ENCODE results near the gene BEST1.

DNA sequence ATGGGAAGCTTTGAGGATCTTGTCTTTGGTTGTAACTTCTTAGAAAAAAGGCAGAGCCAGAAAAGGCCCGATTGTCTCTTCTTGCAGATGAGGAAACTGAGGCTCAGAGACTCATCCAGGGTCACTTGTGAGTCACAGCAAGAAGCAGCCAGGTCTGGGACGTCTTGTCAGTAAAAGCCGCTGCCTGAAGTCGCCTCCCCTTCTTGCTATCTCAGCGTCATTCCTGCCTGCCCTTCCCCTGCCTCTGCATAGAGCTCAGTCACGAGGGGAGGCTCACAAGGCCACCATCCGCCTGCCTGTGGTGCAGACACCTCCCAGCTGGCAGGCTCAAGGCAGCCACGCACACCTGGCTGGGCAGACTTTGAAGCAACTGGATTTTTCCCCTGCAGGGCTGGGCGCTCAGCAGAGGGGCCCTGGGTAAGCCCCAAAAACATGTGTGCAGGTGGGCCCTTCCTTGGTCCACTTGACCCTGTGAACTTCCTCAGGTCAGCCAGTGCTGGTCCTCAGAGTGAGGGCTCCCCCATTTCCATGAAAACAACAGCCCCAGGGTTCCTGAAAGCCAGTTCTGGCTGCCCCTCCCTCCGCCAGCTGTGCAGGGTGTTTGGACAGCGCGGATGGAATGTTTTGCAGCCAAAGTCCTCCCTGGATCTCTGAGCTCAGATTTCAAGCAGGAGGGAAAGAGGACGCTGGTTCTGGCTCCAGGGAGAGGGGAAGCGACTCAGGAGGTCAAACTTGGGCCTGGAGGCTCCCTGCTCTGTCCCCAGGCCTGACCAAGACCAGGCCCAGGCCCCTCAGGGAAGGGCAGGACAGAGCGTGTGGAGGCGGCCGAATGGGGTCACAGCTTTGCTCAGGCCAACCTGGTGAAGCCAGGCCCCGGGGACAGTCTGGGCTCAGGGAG lies 26.7 kb upstream of the BEST1 start:
- TF ChIP-seq, protein P1, sequence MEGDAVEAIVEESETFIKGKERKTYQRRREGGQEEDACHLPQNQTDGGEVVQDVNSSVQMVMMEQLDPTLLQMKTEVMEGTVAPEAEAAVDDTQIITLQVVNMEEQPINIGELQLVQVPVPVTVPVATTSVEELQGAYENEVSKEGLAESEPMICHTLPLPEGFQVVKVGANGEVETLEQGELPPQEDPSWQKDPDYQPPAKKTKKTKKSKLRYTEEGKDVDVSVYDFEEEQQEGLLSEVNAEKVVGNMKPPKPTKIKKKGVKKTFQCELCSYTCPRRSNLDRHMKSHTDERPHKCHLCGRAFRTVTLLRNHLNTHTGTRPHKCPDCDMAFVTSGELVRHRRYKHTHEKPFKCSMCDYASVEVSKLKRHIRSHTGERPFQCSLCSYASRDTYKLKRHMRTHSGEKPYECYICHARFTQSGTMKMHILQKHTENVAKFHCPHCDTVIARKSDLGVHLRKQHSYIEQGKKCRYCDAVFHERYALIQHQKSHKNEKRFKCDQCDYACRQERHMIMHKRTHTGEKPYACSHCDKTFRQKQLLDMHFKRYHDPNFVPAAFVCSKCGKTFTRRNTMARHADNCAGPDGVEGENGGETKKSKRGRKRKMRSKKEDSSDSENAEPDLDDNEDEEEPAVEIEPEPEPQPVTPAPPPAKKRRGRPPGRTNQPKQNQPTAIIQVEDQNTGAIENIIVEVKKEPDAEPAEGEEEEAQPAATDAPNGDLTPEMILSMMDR (IDR thresholded peaks at IDR 0.05; ENCODE audit: low read depth, low read length): no peak
- TF ChIP-seq, protein P2, sequence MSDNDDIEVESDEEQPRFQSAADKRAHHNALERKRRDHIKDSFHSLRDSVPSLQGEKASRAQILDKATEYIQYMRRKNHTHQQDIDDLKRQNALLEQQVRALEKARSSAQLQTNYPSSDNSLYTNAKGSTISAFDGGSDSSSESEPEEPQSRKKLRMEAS (IDR thresholded peaks at IDR 0.05; ENCODE audit: low read depth, low read length): no peak

All from NB4 (cell line).